ENCODE measurements around the gene DNPH1. TPM values are rescaled to one million over a fixed set of nuclear protein-coding genes. Genes with fewer than 3 reads are reported as not detected.

The DNPH1 gene
- total RNA-seq, 1 experiment from 2014 or later: 50.3 TPM

GRCh38 chr6:43183441-43183840, 45.8 kb downstream of the DNPH1 start:
- DNase-seq (ENCODE audit: low read depth): no peak

- peak; percentile 77 for DNase-seq (ENCODE audit: low read depth)
These were observed 47.1 kb downstream of the DNPH1 start, which contains the start of gene CUL9 for GRCh38 chr6:43181942-43182860. CUL9 (plus strand) TSS chr6:43182196; CDS start chr6:43184311, 2,115 bp downstream.

GRCh38 chr6:43181621-43181941, 47.7 kb downstream of the DNPH1 start:
- no peak for DNase-seq (ENCODE audit: low read depth)

GRCh38 chr6:43180985-43181384, 48.3 kb downstream of the DNPH1 start:
- peak; percentile 9 for DNase-seq (ENCODE audit: low read depth)

GRCh38 chr6:43180058-43180457, 49.2 kb downstream of the DNPH1 start:
- no peak for DNase-seq (ENCODE audit: low read depth)

- no peak for DNase-seq (ENCODE audit: low read depth)
These were observed 50.1 kb downstream of the DNPH1 start for GRCh38 chr6:43178951-43179830.

GRCh38 chr6:43178150-43178549, 51.1 kb downstream of the DNPH1 start:
- no peak for DNase-seq (ENCODE audit: low read depth)

- DNase-seq (ENCODE audit: low read depth): no peak
These were observed 52.9 kb downstream of the DNPH1 start for GRCh38 chr6:43176423-43176786.

GRCh38 chr6:43175676-43176422, 53.4 kb downstream of the DNPH1 start:
- no peak for DNase-seq (ENCODE audit: low read depth)

Other genes with a start within 250 kb of the DNPH1 start
- gene PPP2R5D, start 244.9 kb downstream of the DNPH1 start, total RNA-seq (2014; rRNA removed; shearing (Covaris generic)): 81.0 and 98.6 TPM in 2 replicates
- gene MEA1, start 215.5 kb downstream of the DNPH1 start, total RNA-seq (2014; rRNA removed; shearing (Covaris generic)): 131 and 184 TPM in 2 replicates
- gene KLHDC3, start 215.2 kb downstream of the DNPH1 start, total RNA-seq (2014; rRNA removed; shearing (Covaris generic)): 69.3 and 89.0 TPM in 2 replicates
- gene RRP36, start 207.9 kb downstream of the DNPH1 start, total RNA-seq (2014; rRNA removed; shearing (Covaris generic)): 117 and 148 TPM in 2 replicates
- 16.5 and 18.2 TPM in 2 replicates for gene CUL7, start 175.6 kb downstream of the DNPH1 start, total RNA-seq (2014; rRNA removed; shearing (Covaris generic))
- gene MRPL2, start 170.0 kb downstream of the DNPH1 start, total RNA-seq (2014; rRNA removed; shearing (Covaris generic)): 50.0 and 54.3 TPM in 2 replicates
- 9.4 and 12.3 TPM in 2 replicates for gene KLC4, start 169.8 kb downstream of the DNPH1 start, total RNA-seq (2014; rRNA removed; shearing (Covaris generic))
- gene PTK7, start 153.2 kb downstream of the DNPH1 start, total RNA-seq (2014; rRNA removed; shearing (Covaris generic)): 59.6 and 66.4 TPM in 2 replicates
- 10.7 and 16.7 TPM in 2 replicates for gene SRF, start 58.2 kb downstream of the DNPH1 start, total RNA-seq (2014; rRNA removed; shearing (Covaris generic))
- 6.6 and 9.9 TPM in 2 replicates for gene CUL9, start 47.3 kb downstream of the DNPH1 start, total RNA-seq (2014; rRNA removed; shearing (Covaris generic))
- gene TTBK1, start 14.0 kb upstream of the DNPH1 start, total RNA-seq (2014; rRNA removed; shearing (Covaris generic)): not detected in 2 replicates
- gene SLC22A7, start 68.8 kb upstream of the DNPH1 start, total RNA-seq (2014; rRNA removed; shearing (Covaris generic)): not detected in 2 replicates
- not detected in 2 replicates for gene CRIP3, start 79.3 kb upstream of the DNPH1 start, total RNA-seq (2014; rRNA removed; shearing (Covaris generic))
- gene ZNF318, start 140.2 kb upstream of the DNPH1 start, total RNA-seq (2014; rRNA removed; shearing (Covaris generic)): 8.0 and 10.9 TPM in 2 replicates
- 12.0 and 12.2 TPM in 2 replicates for gene ABCC10, start 198.1 kb upstream of the DNPH1 start, total RNA-seq (2014; rRNA removed; shearing (Covaris generic))
- gene DLK2, start 226.1 kb upstream of the DNPH1 start, total RNA-seq (2014; rRNA removed; shearing (Covaris generic)): 0.60 and 1.5 TPM in 2 replicates
- 7.8 and 12.4 TPM in 2 replicates for gene TJAP1, start 248.1 kb upstream of the DNPH1 start, total RNA-seq (2014; rRNA removed; shearing (Covaris generic))